ENCODE data around the gene PNPT1. TPM values are rescaled to one million over a fixed set of nuclear protein-coding genes. Genes with fewer than 3 reads are reported as not detected.
"Not testable (repeated sequence)": the region's sequence is repeated elsewhere in the genome, so short reads cannot be mapped to it uniquely, and the experiment has no call there.

Gene PNPT1
- total RNA-seq, 4 donors from 2014 or later = 11.6 to 21.4 (median 16.1) TPM

DNA sequence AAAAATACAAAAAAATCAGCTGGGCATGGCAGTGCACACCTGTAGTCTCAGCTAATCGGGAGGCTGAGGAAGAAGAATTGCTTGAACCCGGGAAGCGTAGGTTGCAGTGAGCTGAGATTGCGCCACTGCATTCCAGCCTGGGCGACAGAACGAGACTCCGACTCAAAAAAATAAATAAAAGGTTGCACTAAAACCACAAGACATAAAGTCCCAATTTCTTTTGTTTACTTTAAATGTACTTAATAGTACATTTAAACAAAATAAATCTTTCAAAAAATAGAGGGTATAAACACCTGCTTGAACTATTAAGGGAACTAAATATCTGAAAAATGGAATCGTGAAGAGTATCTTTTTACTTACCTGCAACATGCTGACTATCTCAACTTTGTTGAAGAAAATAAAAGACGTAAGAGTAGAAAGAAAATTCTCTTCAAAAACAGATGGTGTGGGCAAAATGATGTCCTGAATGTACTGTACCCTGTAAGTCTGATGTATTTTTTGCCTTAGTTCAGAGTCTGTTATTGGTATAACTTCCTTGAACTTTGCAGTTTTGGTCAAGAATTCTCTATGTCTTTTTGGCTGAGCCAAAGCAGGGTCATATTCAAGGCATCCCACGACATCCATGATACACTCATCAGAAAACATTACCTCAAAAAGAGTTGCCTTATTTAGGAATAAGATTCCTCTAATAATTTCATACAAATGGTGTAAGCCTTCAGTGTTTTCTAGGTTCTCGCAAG, 95.4 kb downstream of the PNPT1 start:
- H3K36me3 ChIP-seq = peaks cover 0 to 71% (median 2%) of the 10 kb centered on the region in 3 donors
- H3K27ac ChIP-seq = no peak overlapping the region
- no peaks in the 10 kb centered on the region for H3K27me3 ChIP-seq
- no peak for TF ChIP-seq EP300 (IDR thresholded peaks at IDR 0.05)
- TF ChIP-seq POLR2A (IDR thresholded peaks at IDR 0.05) = no peak
- TF ChIP-seq, protein P1, sequence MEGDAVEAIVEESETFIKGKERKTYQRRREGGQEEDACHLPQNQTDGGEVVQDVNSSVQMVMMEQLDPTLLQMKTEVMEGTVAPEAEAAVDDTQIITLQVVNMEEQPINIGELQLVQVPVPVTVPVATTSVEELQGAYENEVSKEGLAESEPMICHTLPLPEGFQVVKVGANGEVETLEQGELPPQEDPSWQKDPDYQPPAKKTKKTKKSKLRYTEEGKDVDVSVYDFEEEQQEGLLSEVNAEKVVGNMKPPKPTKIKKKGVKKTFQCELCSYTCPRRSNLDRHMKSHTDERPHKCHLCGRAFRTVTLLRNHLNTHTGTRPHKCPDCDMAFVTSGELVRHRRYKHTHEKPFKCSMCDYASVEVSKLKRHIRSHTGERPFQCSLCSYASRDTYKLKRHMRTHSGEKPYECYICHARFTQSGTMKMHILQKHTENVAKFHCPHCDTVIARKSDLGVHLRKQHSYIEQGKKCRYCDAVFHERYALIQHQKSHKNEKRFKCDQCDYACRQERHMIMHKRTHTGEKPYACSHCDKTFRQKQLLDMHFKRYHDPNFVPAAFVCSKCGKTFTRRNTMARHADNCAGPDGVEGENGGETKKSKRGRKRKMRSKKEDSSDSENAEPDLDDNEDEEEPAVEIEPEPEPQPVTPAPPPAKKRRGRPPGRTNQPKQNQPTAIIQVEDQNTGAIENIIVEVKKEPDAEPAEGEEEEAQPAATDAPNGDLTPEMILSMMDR (IDR thresholded peaks at IDR 0.05) = no peak
- WGBS, 2 donors = 89 to 96% methylated on average over 11 of the region's 11 CpGs
- DNase-seq (ENCODE audit: low spot score in 2 of 2) = no peak
- H3K4me3 ChIP-seq = no peak overlapping the region
- H3K9me3 ChIP-seq = no peaks in the 10 kb centered on the region
- peaks cover 0 to 25% (median 0%) of the 10 kb centered on the region in 4 donors for H3K4me1 ChIP-seq

- H3K4me1 ChIP-seq = peaks cover 0 to 20% (median 0%) of the 10 kb centered on the region in 4 donors
Measured at GRCh38 chr2:55596795-55597194, 96.8 kb downstream of the PNPT1 start.

DNA sequence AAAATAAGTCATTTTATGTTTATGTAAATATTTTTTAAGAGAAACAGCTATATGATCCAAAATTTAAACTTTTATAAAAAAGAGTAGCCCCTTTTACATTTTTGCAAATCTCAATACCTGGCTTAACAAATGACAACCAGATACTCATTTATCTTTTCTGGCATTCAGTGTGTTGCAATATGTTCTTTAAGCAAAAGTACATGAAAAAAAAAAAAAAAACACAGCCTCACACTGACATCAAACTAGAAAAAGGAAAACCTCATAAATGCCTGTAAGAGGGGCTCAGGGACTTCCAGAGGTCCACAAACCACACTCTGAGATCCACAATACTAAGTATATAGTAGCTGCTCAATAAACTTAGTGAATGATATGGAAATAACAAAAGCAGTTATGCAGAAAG, 98.1 kb downstream of the PNPT1 start:
- Histone ChIP-seq H3K27ac (no peak overlapping the region), H3K27me3 (no peaks in the 10 kb centered on the region), H3K4me1 (peaks cover 0 to 16% (median 3%) of the 10 kb centered on the region in 4 donors), H3K4me3 (no peak overlapping the region), H3K9me3 (no peaks in the 10 kb centered on the region), H3K36me3 (peaks cover 0 to 50% (median 0%) of the 10 kb centered on the region in 3 donors)
- DNase-seq (ENCODE audit: low spot score in 2 of 2) = no peak
- TF ChIP-seq, protein P1 (IDR thresholded peaks at IDR 0.05) = no peak
- no peak for TF ChIP-seq EP300 (IDR thresholded peaks at IDR 0.05)
- no peak for TF ChIP-seq POLR2A (IDR thresholded peaks at IDR 0.05)

More at GRCh38 chr2:55596795-55597194, 96.8 kb downstream of the PNPT1 start:
- peaks cover 0 to 57% (median 2%) of the 10 kb centered on the region in 3 donors for H3K36me3 ChIP-seq
- H3K9me3 ChIP-seq; DNase-seq (ENCODE audit: low spot score in 2 of 2); H3K27ac ChIP-seq; H3K27me3 ChIP-seq; H3K4me3 ChIP-seq: not testable (repeated sequence)
- WGBS, 2 donors = 96% methylated on average over 6 of the region's 6 CpGs

GRCh38 chr2:55592130-55592529, 101.5 kb downstream of the PNPT1 start:
- H3K9me3 ChIP-seq = no peaks in the 10 kb centered on the region
- H3K27me3 ChIP-seq = no peaks in the 10 kb centered on the region
- no peak overlapping the region for H3K4me3 ChIP-seq
- DNase-seq (ENCODE audit: low spot score in 2 of 2) = no peak
- H3K4me1 ChIP-seq = peaks cover 0 to 16% (median 3%) of the 10 kb centered on the region in 4 donors
- H3K27ac ChIP-seq = no peak overlapping the region
- 38 to 51% methylated on average over 1 of the region's 1 CpG for WGBS, 2 donors
- TF ChIP-seq EP300 (IDR thresholded peaks at IDR 0.05) = no peak
- TF ChIP-seq, protein P1 (IDR thresholded peaks at IDR 0.05) = no peak
- peaks cover 0 to 37% (median 3%) of the 10 kb centered on the region in 3 donors for H3K36me3 ChIP-seq

- Histone ChIP-seq H3K9me3 (no peaks in the 10 kb centered on the region), H3K4me1 (peaks cover 0 to 16% (median 3%) of the 10 kb centered on the region in 4 donors), H3K36me3 (peaks cover 0 to 35% (median 5%) of the 10 kb centered on the region in 3 donors), H3K27me3 (no peaks in the 10 kb centered on the region), H3K27ac (no peak overlapping the region), H3K4me3 (no peak overlapping the region)
- no peak for TF ChIP-seq EP300 (IDR thresholded peaks at IDR 0.05)
- TF ChIP-seq, protein P1 (IDR thresholded peaks at IDR 0.05) = no peak
- no peak for TF ChIP-seq POLR2A (IDR thresholded peaks at IDR 0.05)
- DNase-seq (ENCODE audit: low spot score in 2 of 2) = no peak
- WGBS, 2 donors = 80 to 84% methylated on average over 7 of the region's 7 CpGs
Measured at GRCh38 chr2:55590810-55591440, 102.7 kb downstream of the PNPT1 start.
